Endodermal cell (in vitro differentiated cells): Measurements from ENCODE around the gene C1orf21. TPM values are rescaled to one million over a fixed set of nuclear protein-coding genes. Genes with fewer than 3 reads are reported as not detected.

Experiments used
- DNase-seq: peaks from one replicate; pipeline ENCODE4 v3.0.0-alpha.2; 2017
- H3K27ac ChIP-seq: 2 replicates; pipeline ENCODE4 v1.5.1; 2013; ENCODE audit warnings: mild to moderate bottlenecking, low read depth, low read length, moderate library complexity
- H3K27me3 ChIP-seq: 2 replicates; pipeline ENCODE4 v1.6.1; 2013; ENCODE audit warnings: mild to moderate bottlenecking, low read length, moderate library complexity; ENCODE audit not compliant: insufficient read depth, control insufficient read depth, poor library complexity, severe bottlenecking
- H3K36me3 ChIP-seq: 2 replicates; pipeline ENCODE4 v1.7.0; 2013; ENCODE audit warnings: mild to moderate bottlenecking, low read length, moderate library complexity; ENCODE audit not compliant: control insufficient read depth, insufficient read depth
- H3K4me1 ChIP-seq: one replicate; pipeline ENCODE4 v1.7.0; 2013; ENCODE audit warnings: low read length; ENCODE audit not compliant: control insufficient read depth, insufficient read depth
- H3K4me3 ChIP-seq: 2 replicates; pipeline ENCODE4 v1.5.1; 2013; ENCODE audit warnings: mild to moderate bottlenecking, low read length, moderate library complexity
- H3K9ac ChIP-seq: 2 replicates; pipeline ENCODE4 v1.6.1; 2013; ENCODE audit warnings: mild to moderate bottlenecking, low read length, moderate library complexity; ENCODE audit not compliant: poor library complexity, severe bottlenecking; ENCODE audit errors: extremely low read depth
- H3K9me3 ChIP-seq: 2 replicates; pipeline ENCODE4 v1.6.1; 2013; ENCODE audit warnings: mild to moderate bottlenecking, low read length, moderate library complexity; ENCODE audit not compliant: control insufficient read depth
- H3K27ac Mint-ChIP-seq: 2 replicates; pipeline ENCODE4 v1.8.0; 2020; ENCODE audit warnings: mixed read lengths
- H3K27me3 Mint-ChIP-seq: 2 replicates; pipeline ENCODE4 v1.8.0; 2021; ENCODE audit warnings: mild to moderate bottlenecking, mixed read lengths; ENCODE audit not compliant: insufficient read depth
- H3K36me3 Mint-ChIP-seq: 2 replicates; pipeline ENCODE4 v1.8.0; 2020; ENCODE audit warnings: low read depth, mixed read lengths
- H3K4me1 Mint-ChIP-seq: 2 replicates; pipeline ENCODE4 v1.8.0; 2020; ENCODE audit warnings: mixed read lengths
- H3K4me3 Mint-ChIP-seq: 2 replicates; pipeline ENCODE4 v1.8.0; 2020; ENCODE audit warnings: mild to moderate bottlenecking, moderate library complexity, mixed read lengths
- H3K9me3 Mint-ChIP-seq: 2 replicates; pipeline ENCODE4 v1.8.0; 2020; ENCODE audit warnings: mild to moderate bottlenecking, mixed read lengths
- CTCF ChIP-seq: fragments of 200-600 bp; sonication (generic); conservative IDR thresholded peaks from 2 replicates; pipeline ENCODE4 v1.5.0; 2021; ENCODE audit warnings: antibody characterized with exemption, mild to moderate bottlenecking
- WGBS, 2 experiments: methylation state at CpG; one replicate each; pipeline versions ENCODE4 v1.1.5 to v1.1.7; 2013; ENCODE audit warnings: missing lambda C conversion rate in 2 of 2, mixed read lengths in 1 of 2; ENCODE audit not compliant: insufficient coverage in 1 of 2, insufficient read length in 1 of 2; 5-methylcytosine and 5-hydroxymethylcytosine counted together
- total RNA-seq, 2 donors: library from RNA; stranded (reverse); fragmentation: NEBNext Ultra II Directional in 1 of 2; extraction: Animal tissue kit (Norgen Biotek cat#: 25700) in 1 of 2; gene quantifications; 2 replicates in 1 of 2; 3 replicates in 1 of 2; pipeline ENCODE4 v1.2.1, GENCODE V29; 2021

C1orf21 gene
- total RNA-seq, 2 donors from 2014 or later: 9.1 to 10.2 TPM

DNA sequence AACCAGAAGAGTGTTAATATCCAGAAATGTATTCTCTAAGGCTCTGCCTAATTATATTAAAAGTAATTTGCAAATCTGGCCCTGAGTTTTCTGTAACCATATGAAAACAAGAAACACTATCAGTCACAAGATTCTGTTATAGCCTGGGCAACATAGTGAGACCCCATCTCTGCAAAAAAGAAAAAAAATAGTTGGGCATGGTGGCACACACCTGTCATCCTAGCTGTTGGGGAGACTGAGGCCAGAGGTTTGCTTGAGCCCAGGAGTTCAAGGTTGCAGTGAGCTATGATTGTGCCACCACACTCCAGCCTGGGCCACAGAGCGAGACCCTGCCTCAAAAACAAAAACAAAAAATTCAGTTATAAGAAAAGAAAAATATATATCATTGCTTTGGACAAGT is 25.6 kb downstream of the C1orf21 start:
- Mint-ChIP-seq H3K36me3 (no peaks in the 10 kb centered on the region), H3K4me1 (peaks cover 27% of the 10 kb centered on the region), H3K27me3 (peaks cover 88% of the 10 kb centered on the region), H3K4me3 (no peak overlapping the region), H3K9me3 (no peaks in the 10 kb centered on the region), H3K27ac (no peak overlapping the region)
- Histone ChIP-seq H3K27ac (no peak overlapping the region), H3K4me1 (peaks cover 8% of the 10 kb centered on the region), H3K9ac (no peak overlapping the region), H3K36me3 (no peaks in the 10 kb centered on the region), H3K9me3 (no peaks in the 10 kb centered on the region), H3K27me3 (peaks cover 69% of the 10 kb centered on the region), H3K4me3 (no peak overlapping the region)
- no peak for DNase-seq
- TF ChIP-seq CTCF: no peak
- WGBS, 2 experiments: no CpG with 5 or more reads among the region's 1 CpG

DNA sequence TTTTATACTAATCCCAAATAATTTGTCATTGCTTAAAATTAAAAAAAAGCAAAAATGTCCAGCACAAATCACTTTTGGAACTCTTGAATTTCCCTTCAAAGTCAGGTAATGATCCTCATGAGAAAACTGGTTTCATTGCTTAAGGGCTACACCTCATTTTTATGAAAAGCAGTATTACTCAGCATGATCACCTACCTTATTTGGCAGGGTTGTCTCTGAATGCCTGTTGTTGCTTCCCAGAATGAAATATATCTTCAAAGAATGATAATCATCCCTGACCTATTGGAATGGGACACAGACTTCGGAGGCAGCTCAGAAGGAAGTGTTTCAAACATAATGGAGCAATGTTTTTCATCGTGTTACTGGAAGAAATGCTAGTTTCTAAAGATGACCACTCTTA is 29.7 kb downstream of the C1orf21 start:
- no peak for TF ChIP-seq CTCF
- Histone ChIP-seq H3K9me3 (no peaks in the 10 kb centered on the region), H3K4me3 (no peak overlapping the region), H3K27me3 (peaks cover 38% of the 10 kb centered on the region), H3K27ac (no peak overlapping the region), H3K4me1 (no peaks in the 10 kb centered on the region), H3K36me3 (no peaks in the 10 kb centered on the region), H3K9ac (no peak overlapping the region)
- Mint-ChIP-seq H3K4me1 (peaks cover 12% of the 10 kb centered on the region), H3K4me3 (no peak overlapping the region), H3K36me3 (no peaks in the 10 kb centered on the region), H3K27me3 (peaks cover 75% of the 10 kb centered on the region), H3K27ac (no peak overlapping the region), H3K9me3 (no peaks in the 10 kb centered on the region)
- no peak for DNase-seq
- 74 to 80% methylated on average over 1 to 2 of the region's 2 CpGs for WGBS, 2 experiments

DNA sequence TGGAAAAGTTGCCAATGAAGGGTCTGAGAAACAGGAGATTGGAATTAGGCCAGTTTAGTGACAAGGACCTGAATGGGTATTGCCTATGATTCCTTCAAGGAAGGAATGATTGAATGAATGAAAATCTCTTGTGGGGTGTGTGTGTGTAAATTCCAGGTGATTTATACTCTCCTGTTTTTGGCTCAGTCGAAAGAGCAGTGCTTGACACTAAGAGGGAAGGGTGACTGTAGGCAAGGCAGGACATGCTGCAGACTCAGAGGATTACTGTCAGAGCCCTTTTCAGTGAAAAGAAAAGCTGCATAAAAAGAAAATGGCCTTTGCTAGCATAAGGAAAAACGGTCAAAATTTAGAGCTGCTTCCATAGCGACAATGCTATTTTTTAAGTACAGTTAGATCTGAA is 30.1 kb downstream of the C1orf21 start:
- no peak for TF ChIP-seq CTCF
- DNase-seq: no peak
- peaks cover 71% of the 10 kb centered on the region for H3K27me3 Mint-ChIP-seq
- H3K9ac ChIP-seq: no peak overlapping the region
- H3K9me3 ChIP-seq: no peaks in the 10 kb centered on the region
- no peak overlapping the region for H3K4me3 ChIP-seq
- peaks cover 33% of the 10 kb centered on the region for H3K27me3 ChIP-seq
- H3K36me3 Mint-ChIP-seq: no peaks in the 10 kb centered on the region
- H3K27ac Mint-ChIP-seq: no peak overlapping the region
- no peak overlapping the region for H3K4me3 Mint-ChIP-seq
- H3K27ac ChIP-seq: no peak overlapping the region
- peaks cover 15% of the 10 kb centered on the region for H3K4me1 Mint-ChIP-seq
- no peaks in the 10 kb centered on the region for H3K36me3 ChIP-seq
- WGBS, 2 experiments: 72 to 75% methylated on average over 2 to 3 of the region's 3 CpGs
- no peaks in the 10 kb centered on the region for H3K9me3 Mint-ChIP-seq
- no peaks in the 10 kb centered on the region for H3K4me1 ChIP-seq
